Common myeloid progenitor, CD34-positive (primary cell): ENCODE data around the gene UBR7.
A peak's percentile ranks its signal among the peaks of the same experiment; 100 is the strongest.

ENCODE experiments used
- CTCF ChIA-PET: fragments of 350-600 bp; sonication (Branson Sonifier 250); formaldehyde crosslinking; loops from one replicate; lab custom pipeline; 2021; ENCODE audit warnings: antibody characterized with exemption; lab: Charles Lee
- POLR2A ChIA-PET: fragments of 350-600 bp; sonication (Branson Sonifier 250); formaldehyde crosslinking; loops from one replicate; lab custom pipeline; 2021; ENCODE audit warnings: antibody characterized with exemption; lab: Charles Lee
- DNase-seq, 3 donors: peaks; one replicate each; pipeline versions ENCODE4 v3.0.0 to v3.0.0-alpha.2; 2013
- H3K27ac ChIP-seq, 2 experiments: 1 replicate in 1 of 2; 2 replicates in 1 of 2; pipeline ENCODE4 v1.7.0; 2013; ENCODE audit warnings: inconsistent platforms in 2 of 2, low read length in 2 of 2, mild to moderate bottlenecking in 2 of 2, low read depth in 1 of 2, moderate library complexity in 1 of 2; ENCODE audit not compliant: severe bottlenecking in 2 of 2, insufficient read depth in 1 of 2, poor library complexity in 1 of 2
- H3K27me3 ChIP-seq, 5 experiments: replicated peaks in 2 of 5; 1 replicate in 3 of 5; 2 replicates in 2 of 5; pipeline versions ENCODE4 v1.6.1 to v1.7.0; 2013; ENCODE audit warnings: low read length in 4 of 5, mild to moderate bottlenecking in 2 of 5, moderate library complexity in 2 of 5, inconsistent platforms in 1 of 5; ENCODE audit not compliant: insufficient read depth in 5 of 5, control insufficient read depth in 4 of 5
- H3K36me3 ChIP-seq, 4 experiments: 1 replicate in 2 of 4; 2 replicates in 2 of 4; pipeline versions ENCODE4 v1.6.1 to v1.7.0; 2013; ENCODE audit warnings: low read length in 3 of 4, control low read depth in 1 of 4, mild to moderate bottlenecking in 1 of 4; ENCODE audit not compliant: control insufficient read depth in 4 of 4, insufficient read depth in 4 of 4
- H3K4me1 ChIP-seq, 4 experiments: 1 replicate in 3 of 4; 2 replicates in 1 of 4; pipeline versions ENCODE4 v1.6.1 to v1.7.1; 2013; ENCODE audit warnings: low read length in 3 of 4, mild to moderate bottlenecking in 3 of 4, control low read depth in 1 of 4, inconsistent platforms in 1 of 4, moderate library complexity in 1 of 4; ENCODE audit not compliant: control insufficient read depth in 4 of 4, insufficient read depth in 4 of 4; ENCODE audit errors: control extremely low read depth in 1 of 4
- H3K4me3 ChIP-seq, 7 experiments: 1 replicate in 4 of 7; 2 replicates in 3 of 7; pipeline versions ENCODE4 v1.5.1 to v1.7.0; 2013; ENCODE audit warnings: mild to moderate bottlenecking in 7 of 7, low read length in 6 of 7, moderate library complexity in 6 of 7, inconsistent platforms in 2 of 7, low read depth in 2 of 7, control low read depth in 1 of 7; ENCODE audit not compliant: insufficient read depth in 4 of 7, control insufficient read depth in 1 of 7; ENCODE audit errors: extremely low read depth in 1 of 7
- H3K9me3 ChIP-seq, 5 experiments: 1 replicate in 4 of 5; 2 replicates in 1 of 5; pipeline versions ENCODE4 v1.6.1 to v1.7.1; 2013; ENCODE audit warnings: low read length in 4 of 5, mild to moderate bottlenecking in 2 of 5, inconsistent platforms in 1 of 5, low read depth in 1 of 5, moderate library complexity in 1 of 5; ENCODE audit not compliant: control insufficient read depth in 4 of 5, insufficient read depth in 2 of 5; ENCODE audit errors: control extremely low read depth in 1 of 5
- WGBS: methylation state at CpG from one replicate; pipeline ENCODE4 v1.1.5; 2013; ENCODE audit not compliant: insufficient coverage; 5-methylcytosine and 5-hydroxymethylcytosine counted together

The UBR7 gene

DNA sequence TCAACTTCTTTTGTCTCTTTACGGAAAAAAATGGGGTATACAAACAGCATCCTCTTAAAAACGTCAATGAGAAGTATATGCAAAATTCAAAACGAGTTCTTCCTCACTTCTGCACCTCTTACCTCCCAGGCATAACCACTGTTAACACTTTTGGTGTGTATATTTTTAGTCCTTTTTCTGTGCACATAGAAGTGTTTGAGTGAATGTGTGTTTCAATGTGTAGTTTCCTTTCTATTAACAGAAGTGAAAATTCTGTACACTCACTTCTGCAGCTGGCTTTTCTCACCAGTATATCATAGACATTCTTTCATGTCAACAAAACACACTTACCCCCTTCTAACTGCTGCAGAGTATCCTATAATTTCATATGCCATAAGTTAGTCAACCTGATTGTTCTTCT lies 5.4 kb downstream of the UBR7 start:
- DNase-seq: no peak
- H3K4me1 ChIP-seq: peaks cover 8 to 19% (median 9%) of the 10 kb centered on the region in 4 experiments
- H3K4me3 ChIP-seq: no peak overlapping the region
- ChIA-PET POLR2A (no interaction called here), CTCF (interaction anchor here (1.2 kb wide), 2 partner anchors 57 to 260 kb away, joined by 3 read pairs; no protein-coding TSS in a partner anchor)
- H3K27ac ChIP-seq: no peak overlapping the region
- no peaks in the 10 kb centered on the region for H3K9me3 ChIP-seq
- H3K36me3 ChIP-seq: peaks cover 4 to 47% (median 21%) of the 10 kb centered on the region in 4 experiments
- WGBS: 100% methylated on average over 1 of the region's 3 CpGs
- H3K27me3 ChIP-seq: no peaks in the 10 kb centered on the region

DNA sequence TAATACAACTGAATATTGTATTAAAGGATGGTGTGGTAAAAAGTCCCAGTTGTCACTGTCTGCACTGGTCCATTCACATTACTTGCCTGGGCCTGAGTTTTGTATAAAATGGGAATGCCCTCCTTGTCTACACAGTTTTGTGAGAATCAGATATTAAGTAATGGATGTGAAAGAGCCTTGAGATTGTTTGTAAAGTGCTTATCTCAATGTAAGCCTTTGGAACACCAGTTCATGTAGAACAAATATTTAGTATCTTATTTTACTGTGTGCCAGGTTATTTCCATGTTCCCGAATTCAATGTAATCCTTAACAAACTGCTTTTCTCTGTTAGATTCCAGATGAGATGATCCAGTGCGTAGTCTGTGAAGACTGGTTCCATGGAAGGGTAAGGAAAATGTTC lies 7.5 kb downstream of the UBR7 start:
- Histone ChIP-seq H3K27ac (no peak overlapping the region), H3K36me3 (peaks cover 7 to 52% (median 23%) of the 10 kb centered on the region in 4 experiments), H3K27me3 (no peaks in the 10 kb centered on the region), H3K4me3 (no peak overlapping the region), H3K9me3 (no peaks in the 10 kb centered on the region), H3K4me1 (peaks cover 0 to 1% (median 0%) of the 10 kb centered on the region in 4 experiments)
- no peak for DNase-seq
- 100% methylated on average over 1 of the region's 2 CpGs for WGBS
- POLR2A ChIA-PET: no interaction called here
- CTCF ChIA-PET: no interaction called here

DNA sequence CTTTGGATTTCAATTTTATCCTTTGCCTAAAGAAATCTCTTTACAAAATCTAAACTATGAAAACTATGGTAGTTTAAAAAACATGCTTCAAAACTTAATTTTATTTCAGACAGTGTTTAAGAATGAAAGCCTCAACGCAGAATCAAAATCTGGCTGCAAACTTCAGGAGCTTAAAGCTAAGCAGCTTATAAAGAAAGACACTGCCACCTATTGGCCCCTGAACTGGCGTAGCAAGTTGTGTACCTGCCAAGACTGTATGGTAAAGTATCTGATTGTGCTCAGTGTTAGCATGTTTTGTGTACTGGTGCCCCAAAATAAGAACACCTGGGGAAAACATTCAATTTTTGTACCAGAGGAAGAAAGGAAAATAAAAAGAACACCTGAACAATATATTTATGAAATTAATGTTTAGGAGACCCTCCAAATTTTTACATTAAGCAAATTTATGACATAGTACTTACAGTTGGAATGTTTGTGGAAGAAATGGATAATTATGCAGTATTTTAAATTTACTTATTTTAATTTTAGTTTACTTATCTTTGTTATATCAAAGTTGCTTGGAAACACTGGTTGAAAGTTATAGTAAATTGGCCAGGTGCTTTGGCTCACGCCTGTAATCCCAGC lies 12.2 kb downstream of the UBR7 start:
- 23% methylated on average over 2 of the region's 3 CpGs for WGBS
- no peaks in the 10 kb centered on the region for H3K4me1 ChIP-seq
- ChIA-PET POLR2A (no interaction called here), CTCF (interaction anchor here (0.6 to 3.1 kb wide), 9 partner anchors 11 to 108 kb away, joined by 3 to 8 read pairs (median 4); partner anchors contain the start of genes LYSET and MOAP1)
- H3K27ac ChIP-seq: no peak overlapping the region
- no peak overlapping the region for H3K4me3 ChIP-seq
- no peaks in the 10 kb centered on the region for H3K9me3 ChIP-seq
- H3K27me3 ChIP-seq: no peaks in the 10 kb centered on the region
- DNase-seq: peak; percentile 77 to 87 (median 87)
- peaks cover 5 to 62% (median 34%) of the 10 kb centered on the region in 4 experiments for H3K36me3 ChIP-seq

DNA sequence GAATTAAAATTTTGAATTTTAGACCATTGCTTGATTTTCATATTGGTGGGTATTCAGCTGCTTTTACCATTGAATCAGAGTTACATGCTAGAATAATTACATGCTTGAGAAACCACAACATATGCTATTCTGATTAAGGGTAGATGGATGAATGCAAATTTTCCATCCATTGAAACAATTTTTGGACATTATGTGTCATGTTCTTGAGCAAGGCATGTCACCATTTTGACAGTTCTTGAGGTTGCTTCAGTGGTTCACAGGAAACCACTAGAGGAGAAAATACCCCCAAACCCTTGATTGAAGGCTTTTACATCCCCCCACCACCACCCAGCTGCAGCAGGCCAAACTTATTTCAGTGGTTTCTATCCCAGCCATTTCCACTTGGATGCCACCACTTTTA lies 13.5 kb downstream of the UBR7 start:
- Histone ChIP-seq H3K4me1 (no peaks in the 10 kb centered on the region), H3K27ac (no peak overlapping the region), H3K4me3 (no peak overlapping the region), H3K36me3 (peaks cover 2 to 59% (median 34%) of the 10 kb centered on the region in 4 experiments), H3K27me3 (no peaks in the 10 kb centered on the region), H3K9me3 (no peaks in the 10 kb centered on the region)
- ChIA-PET POLR2A (no interaction called here), CTCF (interaction anchor here (0.8 to 3.1 kb wide), 3 partner anchors 58 to 108 kb away, joined by 3 to 8 read pairs (median 8); no protein-coding TSS in a partner anchor)
- DNase-seq: peak in 2 of 3 donors; percentile 17 to 21

DNA sequence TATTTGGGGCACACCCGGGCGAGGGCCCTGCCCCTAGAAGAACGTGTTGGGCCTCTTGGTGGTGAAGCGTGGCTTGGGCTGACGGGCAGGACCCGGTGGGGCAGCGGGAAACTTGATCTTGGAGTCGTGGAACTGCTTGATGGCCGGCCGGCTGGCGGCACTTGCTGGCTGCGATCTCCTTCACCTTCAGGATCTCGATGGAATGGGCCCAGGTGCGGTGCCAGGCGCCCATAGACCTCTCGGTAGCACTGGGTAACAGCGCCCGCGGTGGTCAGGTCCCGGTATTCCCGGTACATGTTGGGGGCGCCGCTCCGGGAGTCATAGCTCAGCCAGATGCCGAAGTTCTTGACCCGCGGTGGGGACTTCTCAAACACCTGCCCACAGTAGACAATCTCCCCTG lies 16.5 kb downstream of the UBR7 start:
- CTCF ChIA-PET: interaction anchor here (1.2 kb wide), 1 partner anchor 109 kb away, joined by 3 read pairs; no protein-coding TSS in a partner anchor
- POLR2A ChIA-PET: no interaction called here
- H3K36me3 ChIP-seq: peaks cover 7 to 61% (median 45%) of the 10 kb centered on the region in 4 experiments
- DNase-seq: no peak
- H3K4me1 ChIP-seq: no peaks in the 10 kb centered on the region
- no peak overlapping the region for H3K4me3 ChIP-seq
- H3K9me3 ChIP-seq: no peaks in the 10 kb centered on the region
- no peaks in the 10 kb centered on the region for H3K27me3 ChIP-seq
- H3K27ac ChIP-seq: no peak overlapping the region
- 97% methylated on average over 25 of the region's 27 CpGs for WGBS

DNA sequence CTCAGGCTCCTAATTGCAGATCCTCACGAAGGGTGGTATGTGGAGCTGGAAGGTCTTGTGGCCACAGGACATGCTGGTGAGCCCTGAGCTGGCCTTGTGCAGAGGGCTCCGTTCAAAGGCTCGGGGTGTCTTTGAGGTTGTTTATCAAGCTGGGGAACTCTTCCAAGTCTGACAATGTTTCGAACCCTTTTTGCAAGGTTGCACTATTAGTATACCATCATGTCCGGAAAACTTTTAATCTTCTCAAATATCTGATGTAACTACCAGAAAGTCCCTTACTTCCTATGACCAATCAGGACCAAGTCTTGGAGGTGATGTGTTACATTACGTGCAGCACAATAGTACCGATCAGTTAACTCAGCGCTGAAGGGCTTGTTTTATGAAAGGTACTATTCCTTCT lies 21.5 kb downstream of the UBR7 start:
- DNase-seq: no peak

DNA sequence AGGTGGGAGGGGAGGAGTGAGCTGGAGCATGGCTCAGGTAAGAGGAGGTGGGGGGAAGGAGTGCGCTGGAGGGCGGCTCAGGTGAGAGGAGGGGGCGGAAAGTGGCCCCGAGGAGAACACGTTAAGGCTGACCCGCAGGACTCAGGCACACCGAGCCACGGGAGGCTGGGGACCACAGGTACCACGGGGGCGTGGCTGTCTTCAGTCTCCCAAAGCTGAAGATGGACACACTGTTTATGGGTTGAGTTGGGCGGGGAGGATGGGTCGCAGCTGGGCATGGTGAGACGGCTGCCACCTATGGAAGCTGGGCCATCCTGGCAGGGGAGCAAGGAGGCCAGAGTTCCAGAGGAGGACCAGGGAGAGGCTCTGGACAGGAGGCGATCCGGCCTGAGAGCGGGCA lies 23.5 kb downstream of the UBR7 start:
- Histone ChIP-seq H3K4me1 (peaks cover 0 to 14% (median 8%) of the 10 kb centered on the region in 4 experiments), H3K9me3 (no peaks in the 10 kb centered on the region), H3K4me3 (no peak overlapping the region), H3K27me3 (peaks cover 0 to 23% (median 6%) of the 10 kb centered on the region in 5 experiments), H3K36me3 (peaks cover 7 to 29% (median 21%) of the 10 kb centered on the region in 4 experiments), H3K27ac (no peak overlapping the region)
- DNase-seq: no peak
- POLR2A ChIA-PET: no interaction called here
- whole genome bisulfite sequencing: 98% methylated on average over 15 of the region's 16 CpGs
- CTCF ChIA-PET: no interaction called here

More for the DNA sequence above, 21.5 kb downstream of the UBR7 start:
- ChIA-PET POLR2A (no interaction called here), CTCF (no interaction called here)
- Histone ChIP-seq H3K4me1 (peaks cover 0 to 14% (median 8%) of the 10 kb centered on the region in 4 experiments), H3K36me3 (peaks cover 7 to 42% (median 30%) of the 10 kb centered on the region in 4 experiments), H3K4me3 (no peak overlapping the region), H3K27me3 (peaks cover 0 to 17% (median 4%) of the 10 kb centered on the region in 5 experiments), H3K9me3 (no peaks in the 10 kb centered on the region), H3K27ac (no peak overlapping the region)
- 100% methylated on average over 5 of the region's 8 CpGs for WGBS
